ENCODE measurements around the gene PPIF. TPM values are rescaled to one million over a fixed set of nuclear protein-coding genes. Genes with fewer than 3 reads are reported as not detected.

PPIF gene
- total and polyA plus RNA-seq, 4 donors, result 21.7 to 96.8 (median 39.9) TPM

- Histone ChIP-seq H3K4me1 (ENCODE audit: control insufficient read depth in 5 of 5, insufficient read depth in 5 of 5, low read length in 5 of 5) (no peaks in the 10 kb centered on the region), H3K9ac (ENCODE audit: insufficient read depth in 1 of 2, low read length in 2 of 2) (no peak overlapping the region), H3K36me3 (ENCODE audit: control insufficient read depth in 4 of 4, insufficient read depth in 4 of 4, low read length in 4 of 4) (no peaks in the 10 kb centered on the region), H3K27ac (ENCODE audit: low read depth in 1 of 2, low read length in 1 of 2) (no peak overlapping the region), H3K4me3 (no peak overlapping the region), H3K27me3 (ENCODE audit: control insufficient read depth in 3 of 3, insufficient read depth in 3 of 3, low read length in 2 of 3) (no peaks in the 10 kb centered on the region), H3K9me3 (ENCODE audit: control insufficient read depth in 4 of 4, insufficient read depth in 3 of 4, low read length in 3 of 4) (peaks cover 0 to 5% (median 0%) of the 10 kb centered on the region in 4 donors)
- WGBS, 2 donors, result 70 to 88% methylated on average over 2 of the region's 2 CpGs
- DNase-seq, result no peak
- no peak for TF ChIP-seq CTCF (IDR thresholded peaks at IDR 0.05; ENCODE audit: control extremely low read depth, extremely low read depth)
- no peak for ATAC-seq (ENCODE audit: insufficient read depth, low FRiP score)
These were observed 12.2 kb upstream of the PPIF start for GRCh38 chr10:79335094-79335469.

GRCh38 chr10:79335470-79336235 lies 11.6 kb upstream of the PPIF start:
- WGBS, 2 donors, result 90 to 91% methylated on average over 13 of the region's 13 CpGs
- H3K4me1 ChIP-seq (ENCODE audit: control insufficient read depth in 5 of 5, insufficient read depth in 5 of 5, low read length in 5 of 5), result no peaks in the 10 kb centered on the region
- H3K27me3 ChIP-seq (ENCODE audit: control insufficient read depth in 3 of 3, insufficient read depth in 3 of 3, low read length in 2 of 3), result no peaks in the 10 kb centered on the region
- peaks cover 0 to 5% (median 0%) of the 10 kb centered on the region in 4 donors for H3K9me3 ChIP-seq (ENCODE audit: control insufficient read depth in 4 of 4, insufficient read depth in 3 of 4, low read length in 3 of 4)
- ATAC-seq (ENCODE audit: insufficient read depth, low FRiP score) (no peak), DNase-seq (no peak)
- no peak overlapping the region for H3K9ac ChIP-seq (ENCODE audit: insufficient read depth in 1 of 2, low read length in 2 of 2)
- H3K27ac ChIP-seq (ENCODE audit: low read depth in 1 of 2, low read length in 1 of 2), result no peak overlapping the region
- H3K36me3 ChIP-seq (ENCODE audit: control insufficient read depth in 4 of 4, insufficient read depth in 4 of 4, low read length in 4 of 4), result no peaks in the 10 kb centered on the region
- no peak for TF ChIP-seq CTCF (IDR thresholded peaks at IDR 0.05; ENCODE audit: control extremely low read depth, extremely low read depth)
- H3K4me3 ChIP-seq, result no peak overlapping the region

- H3K27ac ChIP-seq (ENCODE audit: low read depth in 1 of 2, low read length in 1 of 2), result no peak overlapping the region
- no peaks in the 10 kb centered on the region for H3K4me1 ChIP-seq (ENCODE audit: control insufficient read depth in 5 of 5, insufficient read depth in 5 of 5, low read length in 5 of 5)
- no peak overlapping the region for H3K9ac ChIP-seq (ENCODE audit: insufficient read depth in 1 of 2, low read length in 2 of 2)
- H3K9me3 ChIP-seq (ENCODE audit: control insufficient read depth in 4 of 4, insufficient read depth in 3 of 4, low read length in 3 of 4), result peaks cover 0 to 5% (median 0%) of the 10 kb centered on the region in 4 donors
- H3K4me3 ChIP-seq, result no peak overlapping the region
- no peak for ATAC-seq (ENCODE audit: insufficient read depth, low FRiP score)
- no peaks in the 10 kb centered on the region for H3K36me3 ChIP-seq (ENCODE audit: control insufficient read depth in 4 of 4, insufficient read depth in 4 of 4, low read length in 4 of 4)
- WGBS, 2 donors, result 95 to 98% methylated on average over 3 of the region's 3 CpGs
- DNase-seq, result no peak
- no peak for TF ChIP-seq CTCF (IDR thresholded peaks at IDR 0.05; ENCODE audit: control extremely low read depth, extremely low read depth)
- H3K27me3 ChIP-seq (ENCODE audit: control insufficient read depth in 3 of 3, insufficient read depth in 3 of 3, low read length in 2 of 3), result no peaks in the 10 kb centered on the region
These were observed 11.0 kb upstream of the PPIF start for GRCh38 chr10:79336276-79336675.

Measured in lung (tissue), 12 donors.